Liver (tissue), 9 donors: ENCODE results near the gene E2F3. TPM values are rescaled to one million over a fixed set of nuclear protein-coding genes. Genes with fewer than 3 reads are reported as not detected.

Experiments used
- DNase-seq: peaks from one replicate; pipeline ENCODE4 v3.0.0-alpha.2; 2017; ENCODE audit warnings: low spot score
- H3K27ac ChIP-seq, 2 donors: one replicate each; pipeline ENCODE4 v1.7.0; 2013; ENCODE audit warnings: inconsistent platforms in 2 of 2, low read length in 2 of 2, control low read depth in 1 of 2, low read depth in 1 of 2, mild to moderate bottlenecking in 1 of 2
- H3K27me3 ChIP-seq, 4 donors: one replicate each; pipeline versions ENCODE4 v1.6.1 to v1.7.0; 2013; ENCODE audit warnings: low read length in 3 of 4, inconsistent platforms in 1 of 4, mild to moderate bottlenecking in 1 of 4, moderate library complexity in 1 of 4; ENCODE audit not compliant: control insufficient read depth in 4 of 4, insufficient read depth in 4 of 4
- H3K36me3 ChIP-seq, 4 donors: one replicate each; pipeline versions ENCODE4 v1.6.1 to v1.7.0; 2013; ENCODE audit warnings: low read length in 3 of 4, mild to moderate bottlenecking in 3 of 4, low read depth in 1 of 4, moderate library complexity in 1 of 4; ENCODE audit not compliant: control insufficient read depth in 4 of 4, insufficient read depth in 3 of 4
- H3K4me1 ChIP-seq, 4 donors: one replicate each; pipeline versions ENCODE4 v1.6.1 to v1.7.0; 2013; ENCODE audit warnings: low read length in 3 of 4, mild to moderate bottlenecking in 3 of 4, moderate library complexity in 1 of 4; ENCODE audit not compliant: control insufficient read depth in 4 of 4, insufficient read depth in 4 of 4
- H3K4me3 ChIP-seq, 3 donors: one replicate each; pipeline versions ENCODE4 v1.6.1 to v1.7.0; 2013; ENCODE audit warnings: low read length in 3 of 3, control low read depth in 1 of 3, low read depth in 1 of 3, mild to moderate bottlenecking in 1 of 3
- H3K9ac ChIP-seq, 2 donors: one replicate each; pipeline ENCODE4 v1.7.0; 2013; ENCODE audit warnings: low read length in 2 of 2, mild to moderate bottlenecking in 2 of 2, moderate library complexity in 2 of 2, control low read depth in 1 of 2, low read depth in 1 of 2
- H3K9me3 ChIP-seq, 4 donors: one replicate each; pipeline versions ENCODE4 v1.6.1 to v1.7.0; 2013; ENCODE audit warnings: low read length in 3 of 4; ENCODE audit not compliant: control insufficient read depth in 4 of 4
- EGR1 ChIP-seq, 2 donors: IDR thresholded peaks; 2 replicates each; pipeline ENCODE4 v1.6.1; 2016 to 2018; ENCODE audit warnings: antibody characterized with exemption in 2 of 2, low read depth in 2 of 2
- FOXA1 ChIP-seq: IDR thresholded peaks from 2 replicates; pipeline ENCODE4 v1.6.1; 2016; ENCODE audit warnings: antibody characterized with exemption
- FOXA2 ChIP-seq: IDR thresholded peaks from 2 replicates; pipeline ENCODE4 v1.6.1; 2016; ENCODE audit warnings: antibody characterized with exemption
- GABPA ChIP-seq, 2 donors: IDR thresholded peaks in 1 of 2; conservative IDR thresholded peaks in 1 of 2; 2 replicates each; pipeline ENCODE4 v1.6.1; 2016; ENCODE audit warnings: antibody characterized with exemption in 2 of 2, mild to moderate bottlenecking in 1 of 2, moderate library complexity in 1 of 2
- HNF4A ChIP-seq, 2 donors: conservative IDR thresholded peaks; 2 replicates each; pipeline ENCODE4 v1.6.1; 2016; ENCODE audit warnings: antibody characterized with exemption in 2 of 2, mild to moderate bottlenecking in 2 of 2
- HNF4G ChIP-seq: IDR thresholded peaks from 2 replicates; pipeline ENCODE4 v1.6.1; 2016; ENCODE audit warnings: antibody characterized with exemption
- MAX ChIP-seq: IDR thresholded peaks from 2 replicates; pipeline ENCODE4 v1.6.1; 2016; ENCODE audit warnings: antibody characterized with exemption
- RAD21 ChIP-seq, 2 donors: IDR thresholded peaks; 2 replicates each; pipeline ENCODE4 v1.6.1; 2016; ENCODE audit warnings: antibody characterized with exemption in 2 of 2, mild to moderate bottlenecking in 2 of 2
- RXRA ChIP-seq, 2 donors: IDR thresholded peaks; 2 replicates each; pipeline ENCODE4 v1.6.1; 2017 to 2018; ENCODE audit warnings: antibody characterized with exemption in 2 of 2, mild to moderate bottlenecking in 1 of 2
- TAF1 ChIP-seq: conservative IDR thresholded peaks from 2 replicates; pipeline ENCODE4 v1.6.1; 2016; ENCODE audit warnings: antibody characterized with exemption, mild to moderate bottlenecking
- WGBS: extraction: QIAGEN DNeasy Blood & Tissue Kit; methylation state at CpG from one replicate; pipeline ENCODE4 v1.1.7; 2013; 5-methylcytosine and 5-hydroxymethylcytosine counted together
- polyA plus RNA-seq, 2 donors: library from polyadenylated mRNA; stranded (reverse) in 1 of 2; unstranded in 1 of 2; fragments of 200-250 nt in 1 of 2; fragments of >200 nt in 1 of 2; fragmentation: Nextera tagmentation in 1 of 2; extraction: Ambion mirVana in 1 of 2; gene quantifications; one replicate each; pipeline versions ENCODE4 v1.2.1 to v1.2.3, GENCODE V29; 2013 to 2015
- total RNA-seq, 2 donors: library from RNA; depleted of rRNA; stranded (reverse); fragments of >200 nt; gene quantifications; one replicate each; pipeline ENCODE4 v1.2.3, GENCODE V29; 2014
- TF ChIP-seq, protein P1 (sequence below): IDR thresholded peaks from 2 replicates; pipeline ENCODE4 v1.6.1; 2016; ENCODE audit warnings: antibody characterized with exemption
- donor health status: healthy.
- donor health status: healthy.
- donor health status: healthy.
- donor health status: healthy.
- donor health status: healthy.

The E2F3 gene
- total and polyA plus RNA-seq, 4 donors: 1.4 to 5.0 (median 1.9) TPM

GRCh38 chr6:20408851-20409250 is 7.2 kb downstream of the E2F3 start (continued):
- TF ChIP-seq, protein P1, sequence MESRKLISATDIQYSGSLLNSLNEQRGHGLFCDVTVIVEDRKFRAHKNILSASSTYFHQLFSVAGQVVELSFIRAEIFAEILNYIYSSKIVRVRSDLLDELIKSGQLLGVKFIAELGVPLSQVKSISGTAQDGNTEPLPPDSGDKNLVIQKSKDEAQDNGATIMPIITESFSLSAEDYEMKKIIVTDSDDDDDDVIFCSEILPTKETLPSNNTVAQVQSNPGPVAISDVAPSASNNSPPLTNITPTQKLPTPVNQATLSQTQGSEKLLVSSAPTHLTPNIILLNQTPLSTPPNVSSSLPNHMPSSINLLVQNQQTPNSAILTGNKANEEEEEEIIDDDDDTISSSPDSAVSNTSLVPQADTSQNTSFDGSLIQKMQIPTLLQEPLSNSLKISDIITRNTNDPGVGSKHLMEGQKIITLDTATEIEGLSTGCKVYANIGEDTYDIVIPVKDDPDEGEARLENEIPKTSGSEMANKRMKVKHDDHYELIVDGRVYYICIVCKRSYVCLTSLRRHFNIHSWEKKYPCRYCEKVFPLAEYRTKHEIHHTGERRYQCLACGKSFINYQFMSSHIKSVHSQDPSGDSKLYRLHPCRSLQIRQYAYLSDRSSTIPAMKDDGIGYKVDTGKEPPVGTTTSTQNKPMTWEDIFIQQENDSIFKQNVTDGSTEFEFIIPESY: no peak
- TF ChIP-seq FOXA2 (no peak), GABPA (IDR thresholded peaks at IDR 0.05 in 1 of 2, conservative IDR thresholded peaks at IDR 0.05 in 1 of 2) (no peak), RAD21 (IDR thresholded peaks at IDR 0.05) (no peak)

- TF ChIP-seq MAX (no peak), RAD21 (IDR thresholded peaks at IDR 0.05) (no peak), EGR1 (IDR thresholded peaks at IDR 0.05; ENCODE audit: low read depth in 2 of 2) (no peak)
- H3K27me3 ChIP-seq: no peaks in the 10 kb centered on the region
- no peak for DNase-seq
- H3K9me3 ChIP-seq: no peaks in the 10 kb centered on the region
- H3K9ac ChIP-seq: no peak overlapping the region
- no peak overlapping the region for H3K4me3 ChIP-seq
- no peak overlapping the region for H3K27ac ChIP-seq
- H3K36me3 ChIP-seq: no peaks in the 10 kb centered on the region
- 60% methylated on average over 6 of the region's 6 CpGs for WGBS
- H3K4me1 ChIP-seq: peaks cover 0 to 3% (median 0%) of the 10 kb centered on the region in 4 donors
Observed at GRCh38 chr6:20409427-20409971, 7.8 kb downstream of the E2F3 start.

- H3K9ac ChIP-seq: no peak overlapping the region
- H3K27me3 ChIP-seq: no peaks in the 10 kb centered on the region
- no peak overlapping the region for H3K27ac ChIP-seq
- H3K4me3 ChIP-seq: no peak overlapping the region
- no peaks in the 10 kb centered on the region for H3K4me1 ChIP-seq
- H3K36me3 ChIP-seq: no peaks in the 10 kb centered on the region
- H3K9me3 ChIP-seq: no peaks in the 10 kb centered on the region
- TF ChIP-seq TAF1: no peak
- no peak for TF ChIP-seq HNF4A (conservative IDR thresholded peaks at IDR 0.05)
- TF ChIP-seq GABPA (IDR thresholded peaks at IDR 0.05 in 1 of 2, conservative IDR thresholded peaks at IDR 0.05 in 1 of 2): no peak
- no peak for TF ChIP-seq RXRA (IDR thresholded peaks at IDR 0.05)
- no peak for TF ChIP-seq MAX
- no peak for TF ChIP-seq HNF4G
- no peak for DNase-seq
- WGBS: 88% methylated on average over 8 of the region's 8 CpGs
Observed at GRCh38 chr6:20411544-20411943, 9.9 kb downstream of the E2F3 start.

DNA sequence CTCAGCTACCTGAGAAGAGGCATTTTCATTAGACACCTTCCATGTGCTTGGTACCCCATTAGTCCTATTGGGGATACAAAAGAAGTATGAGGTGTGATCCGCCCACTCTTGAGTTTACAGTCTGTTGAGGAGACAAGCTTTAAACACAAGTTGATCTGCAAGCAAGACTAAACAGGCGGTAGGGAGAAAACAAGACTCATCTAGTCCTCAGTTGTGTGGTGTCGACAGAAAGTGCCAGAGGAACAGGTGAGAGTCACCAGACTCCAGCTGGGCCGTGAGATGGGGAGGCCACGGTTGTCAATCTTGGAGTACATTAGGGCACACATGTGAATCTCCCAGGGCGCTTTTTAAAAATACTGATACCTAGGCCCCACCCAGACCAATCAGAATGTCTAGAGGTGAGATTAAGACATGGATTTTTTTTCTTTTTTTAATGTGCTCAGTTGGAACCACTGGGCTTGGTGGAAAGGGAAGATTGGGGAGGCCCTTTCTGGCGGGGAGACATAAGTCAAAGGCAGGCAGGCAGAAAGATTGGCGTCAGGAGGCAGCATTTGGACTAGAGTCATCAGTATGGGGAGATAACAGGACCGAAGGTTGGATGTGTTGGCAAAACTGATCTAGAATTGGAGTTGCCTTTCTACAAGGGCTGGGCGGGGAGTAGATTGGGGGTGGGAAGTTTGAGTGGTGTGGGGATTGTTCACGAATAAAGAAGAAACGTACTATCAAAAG is 10.4 kb downstream of the E2F3 start:
- Histone ChIP-seq H3K4me3 (no peak overlapping the region), H3K36me3 (no peaks in the 10 kb centered on the region), H3K27ac (no peak overlapping the region), H3K9me3 (no peaks in the 10 kb centered on the region), H3K27me3 (no peaks in the 10 kb centered on the region), H3K4me1 (no peaks in the 10 kb centered on the region), H3K9ac (no peak overlapping the region)
- no peak for TF ChIP-seq HNF4A (conservative IDR thresholded peaks at IDR 0.05)
- TF ChIP-seq FOXA1: no peak
- TF ChIP-seq HNF4G: no peak
- no peak for TF ChIP-seq MAX
- 95% methylated on average over 12 of the region's 12 CpGs for WGBS
- no peak for DNase-seq
